Renal cortex interstitium (tissue), 15 donors: ENCODE results near the gene NUDCD2. TPM values are rescaled to one million over a fixed set of nuclear protein-coding genes. Genes with fewer than 3 reads are reported as not detected.

Experiments
- DNase-seq, 11 donors: peaks; one replicate each; pipeline ENCODE4 v3.0.0-alpha.2; 2013; ENCODE audit warnings: low read depth in 9 of 11, low spot score in 4 of 11; ENCODE audit errors: extremely low read depth in 1 of 11
- long read RNA-seq, 16 experiments: transcript quantifications; one replicate each; lab custom pipeline, GENCODE V29; 2026
- polyA plus RNA-seq, 3 donors: library from polyadenylated mRNA; unstranded; fragments of 120-200 nt; gene quantifications; one replicate each; pipeline ENCODE4 v1.2.1, GENCODE V29; 2013; ENCODE audit not compliant: insufficient read length in 3 of 3

NUDCD2 gene, protein sequence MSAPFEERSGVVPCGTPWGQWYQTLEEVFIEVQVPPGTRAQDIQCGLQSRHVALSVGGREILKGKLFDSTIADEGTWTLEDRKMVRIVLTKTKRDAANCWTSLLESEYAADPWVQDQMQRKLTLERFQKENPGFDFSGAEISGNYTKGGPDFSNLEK
- polyA plus RNA-seq, result 10 to 100 TPM; 49.9 to 60.8 (median 56.0) TPM
- long read RNA-seq, donor 1, full-length matches to known transcripts, result 26 of 26 reads
- long read RNA-seq, donor 1, partial matches to known transcripts, result 0 of 26 reads
- long read RNA-seq, donor 1, other reads (novel, unspliced or antisense), result 0 of 26 reads
- long read RNA-seq, donor 2, full-length matches to known transcripts, result 23 of 23 reads
- long read RNA-seq, donor 2, partial matches to known transcripts, result 0 of 23 reads
- long read RNA-seq, donor 2, other reads (novel, unspliced or antisense), result 0 of 23 reads
- long read RNA-seq, donor 3, full-length matches to known transcripts, result 43 of 48 reads
- long read RNA-seq, donor 3, partial matches to known transcripts, result 0 of 48 reads
- long read RNA-seq, donor 3, other reads (novel, unspliced or antisense), result 5 of 48 reads
- long read RNA-seq, donor 4, full-length matches to known transcripts, result 27 of 27 reads
- long read RNA-seq, donor 4, partial matches to known transcripts, result 0 of 27 reads
- long read RNA-seq, donor 4, other reads (novel, unspliced or antisense), result 0 of 27 reads
- long read RNA-seq, donor 5, result 0 reads
- long read RNA-seq, donor 6, full-length matches to known transcripts, result 25 of 32 reads
- long read RNA-seq, donor 6, partial matches to known transcripts, result 7 of 32 reads
- long read RNA-seq, donor 6, other reads (novel, unspliced or antisense), result 0 of 32 reads
- long read RNA-seq, donor 7, full-length matches to known transcripts, result 39 of 39 reads
- long read RNA-seq, donor 7, partial matches to known transcripts, result 0 of 39 reads
- long read RNA-seq, donor 7, other reads (novel, unspliced or antisense), result 0 of 39 reads
- long read RNA-seq, donor 8, result 0 reads
- long read RNA-seq, donor 9, full-length matches to known transcripts, result 47 of 47 reads
- long read RNA-seq, donor 9, partial matches to known transcripts, result 0 of 47 reads
- long read RNA-seq, donor 9, other reads (novel, unspliced or antisense), result 0 of 47 reads
- long read RNA-seq, donor 10, full-length matches to known transcripts, result 29 of 29 reads
- long read RNA-seq, donor 10, partial matches to known transcripts, result 0 of 29 reads
- long read RNA-seq, donor 10, other reads (novel, unspliced or antisense), result 0 of 29 reads
- long read RNA-seq, donor 11, full-length matches to known transcripts, result 24 of 24 reads
- long read RNA-seq, donor 11, partial matches to known transcripts, result 0 of 24 reads
- long read RNA-seq, donor 11, other reads (novel, unspliced or antisense), result 0 of 24 reads
- long read RNA-seq, donor 12, full-length matches to known transcripts, result 13 of 13 reads
- long read RNA-seq, donor 12, partial matches to known transcripts, result 0 of 13 reads
- long read RNA-seq, donor 12, other reads (novel, unspliced or antisense), result 0 of 13 reads
- long read RNA-seq, donor 13, result 0 reads
- long read RNA-seq, donor 14, full-length matches to known transcripts, result 42 of 42 reads
- long read RNA-seq, donor 14, partial matches to known transcripts, result 0 of 42 reads
- long read RNA-seq, donor 14, other reads (novel, unspliced or antisense), result 0 of 42 reads
- long read RNA-seq, donor 15, full-length matches to known transcripts, result 22 of 22 reads
- long read RNA-seq, donor 15, partial matches to known transcripts, result 0 of 22 reads
- long read RNA-seq, donor 15, other reads (novel, unspliced or antisense), result 0 of 22 reads
- long read RNA-seq, donor 16, full-length matches to known transcripts, result 85 of 91 reads
- long read RNA-seq, donor 16, partial matches to known transcripts, result 0 of 91 reads
- long read RNA-seq, donor 16, other reads (novel, unspliced or antisense), result 6 of 91 reads

DNA sequence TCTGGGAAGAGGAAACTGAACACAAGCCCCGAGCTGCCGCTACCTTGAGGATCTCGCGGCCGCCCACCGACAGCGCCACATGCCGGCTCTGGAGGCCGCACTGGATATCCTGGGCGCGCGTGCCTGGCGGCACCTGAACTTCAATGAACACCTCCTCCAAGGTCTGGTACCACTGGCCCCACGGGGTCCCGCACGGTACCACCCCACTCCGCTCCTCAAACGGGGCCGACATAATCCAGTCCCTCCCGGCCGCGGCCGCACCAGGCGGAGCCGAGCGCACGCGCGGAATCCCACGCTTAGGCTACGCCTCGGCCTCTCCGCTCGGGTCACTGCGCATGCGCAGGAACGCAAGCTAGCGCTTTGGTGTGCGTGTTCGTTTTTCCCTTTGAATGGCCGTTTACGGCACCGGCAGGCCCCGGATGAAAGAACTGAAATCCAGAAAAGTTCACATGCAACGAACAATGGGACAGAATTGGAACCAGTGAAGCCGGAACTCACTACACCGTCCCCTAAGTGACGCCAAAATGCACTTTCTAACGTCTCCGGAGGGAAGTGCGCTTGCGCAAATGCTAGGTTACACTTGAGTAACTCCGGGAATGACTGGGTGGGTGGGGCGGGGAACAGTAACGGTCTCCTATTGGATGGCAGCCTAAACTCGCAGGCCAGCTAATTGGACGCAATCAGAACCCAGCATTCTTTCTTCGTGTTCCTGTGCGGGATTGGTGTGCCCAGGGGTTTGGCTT lies at the start of gene NUDCD2:
Gene NUDCD2, minus strand, starts transcription at position 284 of the 743 bp plus-strand sequence. Its CDS starts 52 bp downstream, at position 232.
- peak; percentile 94 to 99 (median 97) for DNase-seq

DNA sequence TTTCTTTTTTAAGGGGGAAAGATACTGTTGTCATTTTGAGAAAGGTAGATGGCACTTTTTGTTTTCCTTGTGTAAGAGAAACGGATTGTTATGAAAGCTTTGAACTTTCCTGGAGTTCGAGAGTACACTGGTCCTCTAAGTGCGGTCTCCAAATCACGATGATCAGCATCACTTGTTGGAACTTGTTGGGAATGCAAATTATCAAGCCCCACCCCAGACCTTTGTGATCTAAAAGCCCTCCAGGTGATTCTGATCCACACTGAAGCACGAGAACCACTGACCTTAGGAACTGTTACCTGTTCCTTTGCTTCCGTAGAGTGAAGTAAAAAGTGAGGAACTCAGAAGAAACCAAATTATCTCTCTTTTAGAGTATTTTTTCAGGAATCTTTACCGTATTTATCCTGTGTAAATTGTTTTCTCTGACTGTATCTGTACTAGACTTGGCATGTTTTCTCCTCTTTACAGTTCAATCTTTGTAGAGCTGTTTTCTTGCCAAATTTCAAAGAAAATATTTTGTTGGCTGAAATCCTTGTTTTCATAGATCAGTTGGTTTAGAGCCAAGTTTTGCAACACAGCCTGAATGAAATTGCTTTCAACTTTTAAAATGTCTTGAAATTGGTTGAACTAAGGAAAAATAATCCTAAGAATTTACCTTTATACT lies 49.5 kb upstream of the NUDCD2 start:
- no peak for DNase-seq

DNA sequence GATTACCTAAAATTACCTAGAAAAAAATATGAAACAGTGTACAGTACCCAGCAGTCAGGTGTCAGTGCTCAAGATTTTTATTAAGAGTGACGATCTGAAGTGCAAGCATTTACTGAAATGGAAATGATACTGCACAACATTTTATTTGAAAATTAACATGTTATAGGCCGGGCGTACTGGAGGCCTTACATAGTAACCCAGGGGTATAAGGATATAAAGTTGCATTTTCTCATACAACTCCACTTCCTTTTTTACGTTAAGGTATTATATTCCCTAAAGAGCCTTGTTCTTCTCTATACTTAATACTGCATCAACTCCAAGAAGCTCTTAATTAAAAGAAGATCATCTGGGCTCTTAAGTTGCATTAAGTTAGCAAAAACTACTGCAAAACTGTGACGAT lies 48.9 kb upstream of the NUDCD2 start:
- no peak for DNase-seq

DNA sequence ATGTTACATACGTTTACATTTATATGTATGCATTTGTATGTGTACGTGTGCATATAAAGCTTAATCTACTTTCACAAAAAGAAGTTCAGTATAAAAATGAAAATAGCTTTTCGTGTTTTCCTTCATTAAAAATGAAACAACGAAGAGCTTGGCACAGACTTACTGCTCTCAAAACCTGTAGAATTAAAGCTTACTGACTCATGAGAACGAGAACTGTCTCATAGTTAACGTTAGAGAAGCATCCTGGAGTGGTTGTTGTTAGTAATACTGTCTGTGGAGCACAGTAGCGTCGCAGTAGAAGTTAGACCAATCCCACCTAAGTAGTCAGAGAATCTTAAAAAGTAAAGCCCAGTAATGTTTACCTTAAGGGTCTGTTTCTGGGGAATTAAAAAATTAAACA lies 46.8 kb upstream of the NUDCD2 start:
- no peak for DNase-seq

DNA sequence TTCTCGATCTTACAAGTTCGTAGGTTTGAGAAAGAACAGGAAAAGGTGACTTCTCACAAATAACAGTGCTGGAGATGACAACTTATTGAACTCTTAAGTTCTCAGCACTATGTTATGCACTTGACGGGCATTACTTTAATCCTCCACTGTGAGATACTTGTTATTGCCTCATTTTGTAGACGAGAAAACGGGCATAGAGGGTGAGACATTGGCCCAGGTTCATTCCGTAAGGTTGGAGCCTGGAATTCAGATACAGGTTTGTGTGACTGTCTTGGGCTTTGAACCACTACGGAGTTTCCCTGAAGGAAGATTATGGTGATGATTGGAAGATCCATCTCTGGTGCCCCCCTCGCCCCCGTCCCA lies 46.2 kb upstream of the NUDCD2 start:
- no peak for DNase-seq

DNA sequence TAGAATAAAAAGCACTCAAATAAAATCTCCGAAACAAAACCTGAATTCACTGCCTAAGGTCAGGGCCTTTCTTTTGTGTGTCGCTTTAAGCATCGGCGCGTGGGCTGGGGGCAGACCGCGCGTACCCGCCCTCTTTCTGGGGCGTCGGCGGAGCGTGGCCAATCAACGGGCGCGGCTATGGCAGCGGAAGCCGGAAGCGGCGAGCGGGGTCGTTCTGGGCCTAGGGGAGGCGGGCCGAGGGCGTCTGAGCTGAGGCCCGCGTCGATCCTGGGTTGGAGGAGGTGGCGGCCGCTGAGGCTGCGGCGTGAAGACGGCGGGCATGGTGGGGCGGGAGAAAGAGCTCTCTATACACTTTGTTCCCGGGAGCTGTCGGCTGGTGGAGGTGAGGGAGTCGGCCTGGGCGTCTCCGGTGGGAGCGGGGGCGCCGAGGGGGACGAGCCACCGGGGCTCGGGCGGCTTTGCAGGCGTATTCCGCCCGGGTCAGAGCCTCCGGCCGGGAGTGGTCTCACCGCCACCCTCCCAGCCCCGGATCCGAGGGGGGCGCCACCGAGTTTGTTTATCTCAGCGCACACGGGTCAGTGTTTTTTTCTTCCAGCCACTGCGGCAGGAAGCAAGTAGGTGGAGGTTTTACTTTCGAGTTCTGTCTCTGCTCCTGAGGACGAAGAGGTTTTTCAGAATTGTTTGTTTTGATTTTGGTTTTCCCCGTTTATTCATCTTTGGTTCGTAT lies 45.6 kb upstream of the NUDCD2 start, which contains the start of gene MAT2B:
Gene MAT2B, plus strand, starts transcription at position 252 of the 727 bp plus-strand sequence. Its CDS starts 68 bp downstream, at position 320.
- peak; percentile 84 to 95 (median 93) for DNase-seq

DNA sequence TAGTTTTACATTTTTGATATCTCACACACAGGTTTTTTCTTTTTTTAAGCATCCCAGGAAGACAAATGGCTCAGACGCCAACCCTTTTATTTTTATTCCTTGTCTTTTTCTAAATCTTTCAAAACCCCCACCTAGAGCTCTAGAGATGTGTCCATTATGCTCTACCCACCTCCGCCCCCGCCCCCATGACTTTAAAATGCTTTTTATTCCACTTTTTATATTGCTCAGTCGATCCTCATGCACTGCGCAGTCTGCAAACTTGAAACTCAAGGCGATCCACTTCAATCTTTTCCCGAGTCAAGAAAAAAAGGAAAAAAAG lies 45.1 kb upstream of the NUDCD2 start:
- no peak for DNase-seq

DNA sequence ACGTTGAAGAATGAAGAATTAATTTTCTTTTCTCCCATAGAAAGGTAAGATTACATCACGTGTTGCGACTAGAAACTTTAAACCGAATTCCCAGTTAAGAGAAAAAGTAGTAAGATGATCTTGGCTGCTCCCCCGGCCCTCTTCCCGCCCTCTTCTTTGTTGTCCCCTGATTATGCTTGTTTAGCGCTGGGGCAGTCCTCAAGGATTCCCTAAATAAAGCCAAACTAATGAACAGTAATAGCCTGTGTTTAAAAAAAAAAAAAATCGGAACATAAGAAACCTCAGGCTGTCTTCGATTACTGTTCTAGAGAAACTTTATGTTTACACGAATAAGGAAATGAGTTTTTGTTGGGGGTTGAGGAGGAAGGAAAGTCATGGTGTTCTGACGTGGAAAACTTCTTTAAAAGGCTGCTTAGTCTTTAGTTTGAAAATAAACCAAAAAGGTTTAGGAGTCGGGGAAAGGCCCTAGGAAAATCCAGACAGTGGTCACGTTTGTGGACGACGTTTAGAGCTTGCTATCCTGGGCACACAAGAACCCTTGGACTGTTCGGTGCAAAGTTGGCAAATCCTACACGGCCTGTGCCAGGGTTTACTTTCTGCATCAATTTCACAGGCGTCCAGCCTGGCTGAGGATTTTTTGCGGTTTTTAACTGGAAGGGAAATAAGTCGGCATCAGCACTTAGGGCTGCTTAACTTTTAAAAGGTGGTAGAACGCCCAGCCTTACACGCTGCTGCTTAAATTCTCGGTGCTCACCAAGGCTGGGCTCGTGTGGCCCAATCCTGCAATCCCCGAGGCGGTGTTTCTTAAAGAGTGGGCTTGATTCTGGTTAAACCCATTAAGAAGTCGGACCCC lies 44.4 kb upstream of the NUDCD2 start:
- peak in 5 of 11 donors; percentile 46 to 54 (median 47) for DNase-seq

DNA sequence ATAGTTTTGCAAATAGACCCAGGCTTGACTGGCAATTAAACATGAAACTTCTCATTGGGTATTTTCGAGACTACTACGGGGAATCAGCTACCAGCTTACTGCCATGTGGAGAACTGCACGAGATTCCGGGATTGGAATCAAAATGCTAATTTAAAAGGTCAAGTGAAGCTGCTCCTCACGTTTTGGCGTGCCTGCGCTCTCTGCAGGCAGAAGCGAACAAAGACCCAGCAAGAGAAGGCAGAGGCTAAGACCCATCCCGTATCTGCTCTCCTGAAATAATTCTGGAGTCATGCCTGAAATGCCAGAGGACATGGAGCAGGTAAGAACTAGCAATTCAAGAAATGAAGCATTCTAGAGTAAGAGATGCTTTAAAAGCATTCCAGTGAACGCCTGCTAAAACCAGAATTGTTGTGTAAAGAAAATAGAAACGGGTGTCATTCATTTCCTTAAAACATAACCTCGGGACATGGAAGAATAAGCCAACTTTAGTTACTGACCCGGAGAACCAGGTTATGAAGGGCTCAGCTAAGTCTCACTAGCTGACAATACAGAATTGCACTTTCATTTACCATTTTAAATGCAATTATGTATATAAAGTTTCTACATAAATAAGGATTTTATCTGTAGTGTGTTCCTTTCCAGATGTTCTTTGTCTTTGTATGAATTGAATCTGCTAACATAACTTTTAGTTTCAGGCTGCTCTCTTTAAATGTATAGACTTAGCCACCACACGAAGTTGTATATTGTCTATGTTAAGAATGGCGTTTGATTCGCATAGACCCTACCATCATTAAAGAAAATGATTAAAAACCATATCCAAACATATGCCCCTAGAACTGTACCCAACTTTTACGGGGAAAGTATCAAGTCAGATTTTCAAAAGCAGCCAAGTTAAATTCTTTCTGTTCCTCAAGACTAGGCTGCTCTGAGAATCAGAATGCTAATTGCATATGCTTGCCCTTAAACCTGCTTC lies 43.5 kb upstream of the NUDCD2 start:
- peak in 7 of 11 donors; percentile 56 to 81 (median 70) for DNase-seq

DNA sequence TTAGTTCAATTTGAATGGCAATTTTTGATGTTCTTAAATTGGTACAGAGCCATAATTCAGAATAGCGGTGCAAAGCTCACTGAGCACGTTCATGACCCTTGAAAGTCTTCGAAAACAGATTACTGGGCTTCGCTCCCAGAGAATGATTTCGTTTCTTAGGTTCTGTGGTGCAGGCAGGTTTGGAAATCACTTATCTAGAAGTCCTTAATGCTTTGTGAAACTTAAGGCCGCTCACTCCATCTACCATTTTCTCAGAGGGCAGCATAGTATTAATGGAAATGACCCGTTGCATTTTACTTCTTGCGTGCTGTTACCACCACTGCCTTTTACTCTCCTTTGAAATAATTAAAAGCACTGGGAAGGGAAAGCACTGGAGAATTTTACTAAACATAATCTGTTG lies 42.6 kb upstream of the NUDCD2 start:
- no peak for DNase-seq

DNA sequence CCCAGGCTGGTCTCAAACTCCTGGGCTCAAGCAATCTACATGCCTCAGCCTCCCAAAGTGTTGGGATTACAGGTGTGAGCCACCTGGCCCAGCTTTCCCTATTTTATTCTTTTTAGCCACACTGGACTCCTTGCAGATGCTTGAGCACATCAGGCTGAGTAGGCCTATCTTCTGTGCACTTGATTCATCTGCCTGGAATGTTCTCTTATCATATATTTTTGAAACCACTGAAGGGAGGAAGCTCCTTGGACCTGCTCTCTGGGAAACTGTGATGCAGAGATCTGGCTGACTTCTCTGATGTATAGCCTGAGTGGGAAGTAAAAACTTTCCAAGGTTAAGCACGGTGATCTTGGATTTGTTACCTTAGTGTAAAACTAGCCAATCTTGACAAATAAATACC lies 39.0 kb upstream of the NUDCD2 start:
- DNase-seq, result no peak

DNA sequence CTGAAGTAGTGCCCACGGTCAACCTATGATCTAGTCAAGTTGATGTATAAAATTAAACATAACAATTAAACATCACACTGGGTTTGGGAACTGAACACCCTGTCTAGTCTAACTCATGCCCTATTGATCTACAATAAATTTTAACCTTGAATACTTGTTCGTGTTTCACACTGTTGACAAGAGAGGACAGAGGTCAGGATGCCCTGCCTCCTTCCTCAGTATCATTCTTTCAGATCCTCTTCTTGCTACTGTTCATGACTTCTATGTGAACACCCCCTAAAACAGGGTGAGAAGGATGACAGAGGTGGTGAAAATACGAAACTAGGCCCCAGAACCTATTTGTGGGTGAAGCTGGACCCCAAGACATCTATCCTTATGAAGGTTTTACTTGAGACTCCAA lies 37.4 kb upstream of the NUDCD2 start:
- DNase-seq, result no peak

DNA sequence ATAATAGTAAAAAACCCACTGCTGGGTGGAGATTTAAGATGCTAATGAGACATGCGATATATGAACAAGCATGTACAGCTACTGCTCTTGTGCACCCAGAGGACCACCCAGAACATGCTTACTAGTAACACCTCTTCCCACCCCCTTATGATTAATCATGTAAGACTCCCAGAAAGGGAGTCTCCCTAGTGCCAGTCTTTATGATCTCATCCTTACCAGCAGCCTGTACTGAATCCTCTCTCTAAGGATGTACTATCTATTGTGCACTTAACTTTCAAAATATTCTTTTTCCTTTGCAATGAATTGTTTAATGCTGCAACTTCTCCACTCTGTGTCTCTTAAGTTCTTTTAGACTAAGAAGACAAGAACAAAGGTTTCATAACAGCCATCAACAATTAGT lies 36.4 kb upstream of the NUDCD2 start:
- no peak for DNase-seq

DNA sequence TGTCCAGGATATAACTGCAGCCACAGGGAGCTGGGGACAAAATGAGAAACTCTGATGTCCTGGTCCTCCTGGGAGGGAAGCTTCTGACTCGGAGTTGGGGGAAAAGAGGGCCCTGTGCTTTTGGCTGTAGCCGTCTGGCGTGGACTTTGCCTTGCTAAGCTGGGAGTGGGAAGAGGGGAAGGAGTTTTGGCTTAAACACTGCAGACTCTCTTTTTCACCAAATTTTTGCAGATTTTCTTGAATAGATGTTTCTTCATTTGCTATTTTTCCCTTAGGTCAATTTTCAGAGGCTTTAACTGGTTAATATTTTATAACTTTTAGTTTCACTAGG lies 29.8 kb upstream of the NUDCD2 start:
- DNase-seq, result no peak
